Kidney (tissue), 14 donors: ENCODE results near the gene DUOX1. TPM values are rescaled to one million over a fixed set of nuclear protein-coding genes. Genes with fewer than 3 reads are reported as not detected.

Experiments used
- DNase-seq, 5 donors: peaks; one replicate each; pipeline ENCODE4 v3.0.0-alpha.2; 2013 to 2020
- FAIRE-seq: peaks from 2 replicates; lab custom pipeline; 2012; peaks lifted over from hg19 to GRCh38; lab: Jason Lieb, UNC
- H3K27ac ChIP-seq, 2 donors: one replicate each; pipeline ENCODE4 v1.7.0; 2013; ENCODE audit warnings: low read depth in 2 of 2, low read length in 2 of 2, inconsistent platforms in 1 of 2
- H3K27me3 ChIP-seq: one replicate; pipeline ENCODE4 v1.7.1; 2013; ENCODE audit warnings: low read length, inconsistent platforms; ENCODE audit not compliant: control insufficient read depth, insufficient read depth
- H3K36me3 ChIP-seq, 3 donors: one replicate each; pipeline versions ENCODE4 v1.7.0 to v1.7.1; 2013; ENCODE audit warnings: low read length in 3 of 3, control low read depth in 1 of 3, inconsistent platforms in 1 of 3; ENCODE audit not compliant: insufficient read depth in 3 of 3, control insufficient read depth in 2 of 3
- H3K4me1 ChIP-seq, 3 donors: one replicate each; pipeline versions ENCODE4 v1.7.0 to v1.7.1; 2013; ENCODE audit warnings: low read length in 3 of 3, inconsistent platforms in 1 of 3, low read depth in 1 of 3; ENCODE audit not compliant: control insufficient read depth in 2 of 3, insufficient read depth in 2 of 3
- H3K4me3 ChIP-seq, 3 donors: one replicate each; pipeline versions ENCODE4 v1.7.0 to v1.8.1; 2013; ENCODE audit warnings: low read length in 3 of 3, control low read depth in 1 of 3, inconsistent platforms in 1 of 3
- H3K9ac ChIP-seq, 3 donors: one replicate each; pipeline versions ENCODE4 v1.7.0 to v1.7.1; 2013; ENCODE audit warnings: low read length in 3 of 3, control low read depth in 1 of 3, inconsistent platforms in 1 of 3
- H3K9me3 ChIP-seq, 3 donors: one replicate each; pipeline versions ENCODE4 v1.7.0 to v1.7.1; 2013; ENCODE audit warnings: low read length in 3 of 3, control low read depth in 1 of 3, inconsistent platforms in 1 of 3; ENCODE audit not compliant: control insufficient read depth in 2 of 3, insufficient read depth in 1 of 3
- intact Hi-C: fragments of 100-400 bp; cut with DNase I; formaldehyde crosslinking; loops from one replicate; pipeline ENCODE4 v1.11.1; 2022
- polyA plus RNA-seq: library from polyadenylated mRNA; stranded (reverse); fragments of 350-450 nt; fragmentation: Illumina TruSeq; extraction: RNeasy Lipid Tissue Mini Kit (QIAGEN cat#74804); gene quantifications from one replicate; pipeline ENCODE4 v1.2.3, GENCODE V29; 2014; ENCODE audit warnings: low read depth, low replicate concordance; ENCODE audit not compliant: insufficient read depth
- total RNA-seq: library from RNA; stranded (reverse); fragmentation: NEBNext Ultra II Directional; extraction: Animal tissue kit (Norgen Biotek cat#: 25700); gene quantifications from one replicate; pipeline ENCODE4 v1.2.1, GENCODE V29; 2021
- TF ChIP-seq, protein P1 (sequence below): IDR thresholded peaks from 3 replicates; pipeline ENCODE4 v1.5.1; 2012; ENCODE audit warnings: mild to moderate bottlenecking, moderate library complexity, borderline replicate concordance; ENCODE audit not compliant: insufficient read depth; ENCODE audit errors: extremely low read depth
- donor health status: control.
- donor health status: control.
- donor health status: control.
- donor health status: control.
- donor health status: control.
- donor health status: DM: yes; HTN: yes; CAD: no.
- donor health status: Normal renal cell carcinoma (clear cell type).

Gene DUOX1
- total and polyA plus RNA-seq, 2 donors from 2014 or later, result 0.26 to 1.6 TPM

DNA sequence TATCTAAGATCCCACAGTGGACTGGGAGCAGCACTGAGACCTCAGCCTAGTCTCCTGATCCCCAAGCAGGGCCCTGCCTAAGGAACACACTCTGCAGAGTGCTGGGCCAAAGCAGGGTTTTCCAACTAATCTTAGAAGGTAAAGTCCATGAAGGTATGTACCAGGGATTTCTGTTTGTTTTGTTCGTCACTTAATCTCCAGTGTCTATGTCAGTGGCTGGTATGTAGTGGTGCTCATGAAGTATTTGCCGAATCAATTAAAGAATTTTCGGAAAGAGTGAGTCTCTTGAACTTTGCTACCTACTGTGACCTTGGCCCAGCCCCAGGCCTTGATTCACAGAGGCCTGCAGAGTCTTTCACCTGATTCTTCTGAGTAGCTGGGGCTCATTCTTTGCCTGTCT is 1.7 kb downstream of the DUOX1 start:
- H3K4me1 ChIP-seq, result peaks cover 0 to 6% (median 0%) of the 10 kb centered on the region in 3 donors
- H3K9ac ChIP-seq, result no peak overlapping the region
- H3K36me3 ChIP-seq, result no peaks in the 10 kb centered on the region
- H3K27ac ChIP-seq, result no peak overlapping the region
- DNase-seq, result no peak
- H3K4me3 ChIP-seq, result no peak overlapping the region
- no peaks in the 10 kb centered on the region for H3K9me3 ChIP-seq
- H3K27me3 ChIP-seq, result peaks cover 19% of the 10 kb centered on the region
- TF ChIP-seq, protein P1, sequence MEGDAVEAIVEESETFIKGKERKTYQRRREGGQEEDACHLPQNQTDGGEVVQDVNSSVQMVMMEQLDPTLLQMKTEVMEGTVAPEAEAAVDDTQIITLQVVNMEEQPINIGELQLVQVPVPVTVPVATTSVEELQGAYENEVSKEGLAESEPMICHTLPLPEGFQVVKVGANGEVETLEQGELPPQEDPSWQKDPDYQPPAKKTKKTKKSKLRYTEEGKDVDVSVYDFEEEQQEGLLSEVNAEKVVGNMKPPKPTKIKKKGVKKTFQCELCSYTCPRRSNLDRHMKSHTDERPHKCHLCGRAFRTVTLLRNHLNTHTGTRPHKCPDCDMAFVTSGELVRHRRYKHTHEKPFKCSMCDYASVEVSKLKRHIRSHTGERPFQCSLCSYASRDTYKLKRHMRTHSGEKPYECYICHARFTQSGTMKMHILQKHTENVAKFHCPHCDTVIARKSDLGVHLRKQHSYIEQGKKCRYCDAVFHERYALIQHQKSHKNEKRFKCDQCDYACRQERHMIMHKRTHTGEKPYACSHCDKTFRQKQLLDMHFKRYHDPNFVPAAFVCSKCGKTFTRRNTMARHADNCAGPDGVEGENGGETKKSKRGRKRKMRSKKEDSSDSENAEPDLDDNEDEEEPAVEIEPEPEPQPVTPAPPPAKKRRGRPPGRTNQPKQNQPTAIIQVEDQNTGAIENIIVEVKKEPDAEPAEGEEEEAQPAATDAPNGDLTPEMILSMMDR, result no peak
- intact Hi-C loops, result no loop called here
- FAIRE-seq, result no peak

DNA sequence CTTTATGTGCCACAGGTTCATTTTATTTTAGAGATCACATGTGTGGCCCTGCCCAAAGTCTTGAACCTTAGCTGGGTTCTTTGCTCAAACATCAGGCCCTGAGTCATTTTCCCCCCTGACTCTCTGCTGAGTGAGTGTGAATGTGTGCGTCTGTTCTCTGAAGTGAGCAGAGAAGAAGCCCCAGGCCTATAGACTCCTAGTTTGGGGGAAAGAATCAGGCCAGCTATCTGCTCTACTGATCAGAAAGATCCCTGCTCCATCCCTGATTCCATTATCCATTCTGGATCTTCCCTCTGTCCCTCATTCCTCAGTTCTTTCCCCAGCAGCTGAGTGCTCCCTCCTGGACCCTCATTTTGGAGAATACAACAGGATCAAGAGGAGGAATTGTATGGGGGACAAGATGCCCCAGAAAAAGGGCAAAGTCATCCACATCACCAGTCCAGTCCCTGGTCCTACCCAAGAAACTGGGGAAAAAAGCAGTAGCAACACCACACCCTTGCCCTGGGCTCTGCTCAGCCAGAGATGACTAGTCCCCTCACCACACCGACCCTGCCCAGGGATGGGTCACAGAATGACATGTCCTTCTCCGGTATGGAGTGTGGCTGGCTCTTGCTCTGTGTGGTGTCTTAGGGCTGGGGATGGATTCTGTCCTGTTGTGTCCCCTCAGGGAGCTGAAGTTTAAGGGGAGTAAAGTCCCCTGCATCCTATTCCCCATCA is 3.2 kb downstream of the DUOX1 start:
- intact Hi-C loops, result no loop called here
- Histone ChIP-seq H3K9me3 (no peaks in the 10 kb centered on the region), H3K27me3 (peaks cover 18% of the 10 kb centered on the region), H3K27ac (no peak overlapping the region), H3K4me3 (no peak overlapping the region), H3K9ac (no peak overlapping the region), H3K36me3 (no peaks in the 10 kb centered on the region), H3K4me1 (peaks cover 0 to 6% (median 0%) of the 10 kb centered on the region in 3 donors)
- DNase-seq (no peak), FAIRE-seq (no peak)
- TF ChIP-seq, protein P1, result no peak

DNA sequence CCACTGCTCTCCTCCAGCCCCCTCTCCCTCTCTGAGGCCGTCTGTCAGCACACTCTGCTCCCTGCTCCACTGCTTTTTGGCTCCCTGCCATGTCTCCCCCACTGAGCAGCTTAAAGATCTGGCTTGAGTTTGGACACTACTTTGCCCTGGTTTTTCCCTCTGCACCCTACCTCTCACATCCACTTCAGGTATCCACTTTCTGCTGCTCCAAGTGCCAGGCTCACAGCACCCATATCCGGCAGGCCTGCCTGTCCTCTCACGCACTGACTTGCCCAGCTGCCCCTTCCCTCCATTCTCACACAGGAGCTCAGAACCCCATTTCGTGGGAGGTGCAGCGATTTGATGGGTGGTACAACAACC is 3.7 kb downstream of the DUOX1 start:
- FAIRE-seq (no peak), DNase-seq (peak; percentile 19 to 79 (median 61))
- intact Hi-C loops, result no loop called here
- Histone ChIP-seq H3K9ac (no peak overlapping the region), H3K27me3 (peaks cover 15% of the 10 kb centered on the region), H3K4me3 (no peak overlapping the region), H3K9me3 (no peaks in the 10 kb centered on the region), H3K36me3 (no peaks in the 10 kb centered on the region), H3K4me1 (peaks cover 0 to 6% (median 0%) of the 10 kb centered on the region in 3 donors), H3K27ac (no peak overlapping the region)
- TF ChIP-seq, protein P1, result no peak
